HG03439 (cell line): ENCODE data around the gene TENM4.
A peak's percentile ranks its signal among the peaks of the same experiment; 100 is the strongest.

Experiments
- ATAC-seq: cut with Tn5 transposase; IDR thresholded peaks from one replicate; pipeline ENCODE4 v1.9.1; 2021; ENCODE audit warnings: mild to moderate bottlenecking, moderate library complexity; ENCODE audit not compliant: unreplicated experiment

The TENM4 gene

DNA sequence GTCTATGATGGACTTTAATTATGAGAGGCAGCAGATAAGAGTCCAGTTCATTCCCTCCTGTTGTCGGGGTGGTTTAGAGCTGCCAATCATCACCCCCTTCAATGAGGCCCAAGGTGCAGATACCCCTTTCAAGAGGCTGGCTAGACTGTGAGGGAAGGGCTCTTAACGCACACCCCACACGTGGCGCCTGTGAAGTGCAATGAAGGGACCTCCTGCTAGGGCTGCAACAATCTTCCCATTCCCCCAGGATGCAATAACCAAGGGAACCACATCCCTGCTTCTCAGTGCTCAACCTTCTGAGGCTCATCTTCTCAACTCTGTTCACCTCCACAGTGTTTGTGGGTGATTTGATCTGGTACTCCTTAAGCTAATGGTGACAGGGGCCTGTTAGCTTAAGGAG is 19.0 kb downstream of the TENM4 start:
- no peak for ATAC-seq

DNA sequence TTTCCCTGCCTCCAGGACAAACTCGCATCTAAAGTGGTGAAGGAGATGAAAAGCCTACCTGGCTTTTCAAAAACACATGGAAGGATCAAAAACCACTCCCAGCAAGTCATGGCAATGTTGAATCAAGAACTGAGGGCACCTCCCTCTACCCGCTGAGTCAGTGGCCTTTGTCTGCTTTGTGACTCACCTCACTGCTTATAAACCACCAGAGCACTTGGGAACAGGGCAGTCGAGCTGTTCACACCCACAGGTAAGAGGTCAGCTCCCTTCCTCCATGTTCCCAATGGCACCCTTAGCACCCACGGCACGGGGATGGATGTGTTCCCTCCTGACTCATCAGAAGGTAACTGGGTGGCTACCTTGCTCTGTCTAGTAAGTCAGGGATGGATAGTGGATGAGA is 21.7 kb downstream of the TENM4 start:
- no peak for ATAC-seq

DNA sequence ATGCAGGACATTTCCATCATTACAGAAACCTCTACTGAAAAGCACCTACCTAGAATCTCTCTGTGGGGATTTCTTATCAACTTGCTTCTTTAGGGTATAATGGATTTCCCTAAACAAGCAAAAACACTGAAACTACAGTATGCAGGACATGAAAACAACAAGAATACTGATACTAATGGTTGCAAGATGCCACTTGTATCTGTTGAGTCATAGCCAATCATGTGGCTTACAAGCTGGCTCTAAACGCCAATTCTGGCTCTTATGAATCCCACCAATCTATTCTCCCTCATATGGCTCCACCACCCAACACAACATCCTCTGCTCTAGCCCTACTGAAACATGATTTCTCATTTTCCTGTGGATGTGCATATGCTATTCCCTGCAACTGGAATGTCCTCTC is 22.6 kb downstream of the TENM4 start:
- no peak for ATAC-seq

DNA sequence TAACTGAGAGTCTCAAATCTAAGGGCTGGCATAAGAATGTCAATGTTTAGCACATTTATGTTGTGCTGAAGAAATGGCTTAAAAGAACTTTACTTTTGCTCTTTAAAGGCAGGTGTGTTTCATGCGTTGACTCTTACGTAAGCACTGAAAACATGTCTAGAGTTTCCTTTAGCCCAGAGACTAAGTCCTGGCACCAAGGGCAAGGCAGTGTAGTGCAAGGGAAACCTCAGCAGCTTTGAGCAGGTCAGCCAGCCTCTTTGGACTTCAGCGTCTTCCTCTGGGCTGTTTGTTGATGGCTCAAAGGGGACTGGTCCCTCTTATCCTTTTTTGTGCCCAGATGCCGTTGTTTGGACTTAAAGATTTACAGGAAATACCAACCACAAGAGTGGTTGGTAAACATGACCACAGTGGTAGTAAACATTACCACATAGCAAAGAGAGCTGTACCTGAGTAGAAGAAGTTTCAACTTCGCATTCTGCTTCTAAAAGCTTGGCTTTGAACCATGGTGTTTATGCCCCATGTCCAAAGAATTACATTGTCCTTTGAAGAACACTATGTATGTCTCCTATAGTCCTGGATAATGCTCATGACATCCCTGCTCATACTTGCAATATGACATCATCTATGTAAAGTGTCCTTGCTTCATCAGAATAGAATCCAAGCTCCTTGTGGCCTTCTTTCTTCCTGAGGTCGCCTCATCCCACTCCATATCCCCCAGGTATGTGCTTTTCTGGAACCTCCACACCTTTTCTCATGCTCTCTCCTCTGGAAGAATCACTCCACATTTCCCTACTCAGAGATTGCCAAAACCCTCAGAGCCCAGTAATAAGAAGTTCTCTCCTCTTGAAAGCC is 23.5 kb downstream of the TENM4 start:
- no peak for ATAC-seq

DNA sequence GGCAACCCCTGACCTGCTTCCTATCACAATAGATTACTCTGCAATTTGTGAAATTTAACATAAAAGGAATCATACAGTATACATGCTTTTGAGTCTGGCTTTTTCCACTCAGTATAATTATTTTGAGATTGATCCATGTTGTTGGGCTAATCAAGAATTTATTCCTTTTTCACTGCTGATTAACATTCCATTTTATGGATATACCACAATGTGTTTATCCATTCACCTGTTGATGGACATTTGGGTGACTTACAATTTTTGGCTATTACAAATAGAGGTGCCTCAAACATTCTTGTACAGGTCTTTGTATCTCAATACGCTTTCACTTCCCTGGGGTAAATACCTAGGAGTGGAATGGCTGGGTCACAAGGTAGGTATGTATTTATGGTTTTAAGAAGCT is 24.9 kb downstream of the TENM4 start:
- ATAC-seq, result no peak

DNA sequence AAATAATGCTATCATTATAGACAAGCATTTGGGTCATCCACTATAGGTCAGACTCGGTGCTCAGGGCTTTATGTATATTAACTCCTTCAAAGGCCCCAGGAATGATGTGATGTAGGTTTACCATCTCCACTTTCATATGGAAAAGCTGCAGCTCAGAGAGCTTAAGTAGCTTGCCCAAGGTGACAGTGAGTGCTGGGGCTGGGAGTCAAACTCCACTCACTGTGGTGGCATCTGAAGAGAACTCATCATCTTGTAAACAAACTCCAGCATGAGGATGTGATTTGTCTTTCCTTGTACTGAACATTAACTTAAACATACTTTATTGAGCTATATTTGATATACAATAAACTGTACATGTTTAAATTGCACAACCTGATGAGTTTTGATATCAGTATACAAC is 25.4 kb downstream of the TENM4 start:
- no peak for ATAC-seq

DNA sequence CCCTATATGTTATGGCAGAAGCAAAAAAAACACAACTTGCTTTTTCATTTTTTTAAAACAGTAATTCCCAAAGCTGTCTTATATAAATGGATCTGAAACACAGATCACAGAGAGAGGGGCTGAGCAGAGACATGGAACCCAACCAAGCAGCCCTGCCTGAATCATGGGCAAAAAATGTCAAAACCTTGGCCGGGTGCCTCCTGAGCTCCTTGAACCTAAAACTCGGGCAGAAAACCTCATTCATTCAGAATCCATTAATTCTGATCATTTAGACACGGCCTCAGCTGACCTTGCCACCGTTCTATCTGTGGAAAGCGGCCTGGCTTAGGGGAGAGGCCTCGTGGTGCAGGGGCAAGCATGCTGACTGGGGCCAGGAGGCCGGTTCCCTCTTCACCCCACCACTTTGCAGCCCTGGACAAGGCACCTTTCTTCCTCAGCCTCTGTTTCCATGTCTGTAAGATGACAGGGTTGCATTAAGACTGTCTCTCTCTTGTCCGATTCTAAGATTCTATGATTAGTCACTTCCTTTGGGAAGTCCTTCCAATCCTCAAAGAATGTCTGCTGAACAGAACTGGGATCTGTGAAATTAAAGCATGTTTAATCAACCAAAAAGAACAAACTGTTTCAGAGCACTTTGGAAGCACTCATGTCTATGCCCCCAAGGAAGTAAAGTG is 26.0 kb downstream of the TENM4 start:
- ATAC-seq, result no peak

DNA sequence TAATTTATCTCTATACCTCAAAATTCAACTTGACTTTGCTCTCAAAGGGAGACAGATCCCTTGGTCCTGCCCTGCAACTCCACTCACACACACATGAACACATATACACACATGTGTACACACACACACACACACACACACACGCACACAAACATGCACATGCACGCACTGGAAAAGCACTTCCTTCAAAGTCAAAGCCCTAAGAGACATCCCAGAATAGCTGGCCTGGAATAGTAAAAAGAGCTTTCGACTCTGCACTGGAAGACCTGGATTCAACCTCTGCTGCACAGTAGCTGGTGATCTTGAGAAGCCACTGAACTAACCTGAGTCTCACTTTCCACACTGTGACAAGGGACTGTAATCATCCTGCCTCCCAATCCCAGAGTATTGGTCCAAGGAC is 26.8 kb downstream of the TENM4 start:
- no peak for ATAC-seq

DNA sequence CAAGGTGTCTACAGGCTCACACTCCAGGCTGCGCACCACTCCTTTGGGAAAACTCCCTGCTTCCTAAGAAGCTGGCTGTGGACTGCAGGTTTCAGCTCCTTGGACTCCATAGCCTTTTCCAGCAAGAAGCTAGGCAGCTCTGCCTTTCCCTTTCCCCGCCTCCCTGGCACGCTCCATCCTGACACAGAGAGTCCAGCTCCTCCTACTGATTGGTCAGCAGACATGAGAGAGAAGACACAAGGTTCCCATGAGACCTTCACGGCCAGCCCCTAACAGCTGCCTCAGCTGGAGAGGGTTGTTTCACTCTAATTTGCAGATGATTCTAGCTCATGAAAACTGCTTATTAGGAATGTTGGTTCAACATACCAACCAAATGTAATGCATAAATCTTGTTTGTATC is 27.6 kb downstream of the TENM4 start:
- no peak for ATAC-seq

DNA sequence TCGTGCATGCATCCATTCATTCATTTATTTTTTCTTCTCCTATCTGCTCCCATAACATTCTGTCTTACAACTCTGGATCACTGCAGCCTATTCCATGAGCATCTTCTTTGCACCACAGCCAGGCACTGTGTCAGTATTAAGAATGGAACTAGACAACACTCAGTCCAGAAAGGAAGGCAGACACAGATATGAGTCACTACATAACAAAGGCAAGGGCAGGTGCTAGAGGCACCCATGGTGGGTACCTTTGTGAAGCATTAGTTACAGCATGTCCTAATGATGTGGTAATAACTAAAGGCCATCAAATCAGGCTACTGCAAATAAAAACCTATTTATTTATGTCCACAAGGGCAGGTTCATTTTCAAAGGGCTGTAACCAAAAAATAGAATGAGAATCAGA is 28.1 kb downstream of the TENM4 start:
- no peak for ATAC-seq

DNA sequence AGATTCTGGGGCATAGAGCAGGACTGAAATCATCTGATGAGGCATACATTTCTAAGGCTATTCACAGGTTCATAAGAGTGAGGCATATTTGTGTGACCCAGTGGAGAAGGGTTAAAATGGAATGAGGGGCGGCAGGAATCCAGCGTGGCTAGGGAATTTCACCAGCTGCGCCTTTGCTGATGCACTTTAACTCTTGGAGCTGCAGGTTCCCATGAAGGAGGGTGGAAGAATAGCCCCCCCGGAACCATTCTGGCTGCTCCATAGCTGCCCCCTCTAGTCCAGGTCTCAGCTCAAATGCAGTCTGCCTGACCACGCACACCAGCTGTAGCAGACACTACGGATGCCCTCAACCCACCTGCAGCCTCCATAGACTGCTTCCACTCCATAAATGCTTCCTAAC is 31.5 kb downstream of the TENM4 start:
- no peak for ATAC-seq

DNA sequence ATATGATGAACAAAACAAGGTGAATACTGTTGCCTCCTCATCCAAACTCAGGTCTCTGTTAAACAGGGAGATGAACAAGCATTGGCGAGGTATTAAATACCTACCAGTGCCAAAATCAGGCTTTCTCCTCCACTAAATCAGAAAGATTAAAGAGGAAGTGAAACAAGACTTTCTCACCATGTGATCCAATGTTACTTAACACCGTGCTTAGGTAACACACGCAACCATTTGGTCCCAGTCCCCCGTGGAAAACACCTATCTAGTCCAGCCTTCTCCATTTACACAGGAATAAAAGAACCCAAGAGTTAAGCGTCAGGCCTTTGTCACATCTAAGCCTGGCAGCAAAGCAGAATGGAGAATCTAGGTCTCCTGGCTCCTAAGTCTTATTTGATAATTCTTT is 34.5 kb downstream of the TENM4 start:
- ATAC-seq, result peak; percentile 86

DNA sequence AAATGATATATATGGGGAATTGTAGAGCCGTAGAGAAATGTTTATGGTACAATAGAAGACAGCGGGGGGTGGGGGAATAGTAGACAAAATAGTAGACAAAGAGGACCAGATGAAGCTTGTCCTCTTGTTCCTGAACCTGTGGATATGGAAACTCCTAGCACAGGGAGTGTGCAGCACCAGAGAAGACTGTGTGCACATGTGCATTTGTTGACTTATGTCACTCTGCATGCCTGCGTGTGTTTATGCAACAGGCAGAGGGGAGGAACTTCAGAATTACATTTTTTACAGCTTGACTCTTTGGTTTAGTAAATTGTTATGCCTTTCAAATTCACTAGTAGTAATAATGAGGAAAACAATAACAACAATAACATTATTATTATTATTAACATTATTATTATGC is 36.0 kb downstream of the TENM4 start:
- ATAC-seq, result no peak

DNA sequence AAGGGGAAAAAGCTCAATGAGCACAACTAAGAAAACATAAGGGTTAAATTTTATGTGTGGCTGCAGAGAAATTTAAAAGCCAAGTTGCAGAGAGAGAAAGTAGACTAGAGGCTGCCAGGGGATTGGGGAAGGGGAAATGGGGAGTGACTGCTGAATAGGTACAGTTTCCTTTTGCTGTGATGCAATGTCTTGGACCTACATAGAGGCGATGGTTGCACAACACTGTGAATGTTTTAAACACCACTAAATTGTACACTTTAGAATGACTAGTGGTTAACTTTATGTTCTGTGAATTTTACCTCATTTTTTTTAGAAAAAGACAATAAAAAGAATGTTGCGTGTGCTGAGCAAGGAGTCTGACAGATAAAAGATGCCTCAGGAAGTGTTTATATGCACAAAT is 36.5 kb downstream of the TENM4 start:
- ATAC-seq, result no peak

DNA sequence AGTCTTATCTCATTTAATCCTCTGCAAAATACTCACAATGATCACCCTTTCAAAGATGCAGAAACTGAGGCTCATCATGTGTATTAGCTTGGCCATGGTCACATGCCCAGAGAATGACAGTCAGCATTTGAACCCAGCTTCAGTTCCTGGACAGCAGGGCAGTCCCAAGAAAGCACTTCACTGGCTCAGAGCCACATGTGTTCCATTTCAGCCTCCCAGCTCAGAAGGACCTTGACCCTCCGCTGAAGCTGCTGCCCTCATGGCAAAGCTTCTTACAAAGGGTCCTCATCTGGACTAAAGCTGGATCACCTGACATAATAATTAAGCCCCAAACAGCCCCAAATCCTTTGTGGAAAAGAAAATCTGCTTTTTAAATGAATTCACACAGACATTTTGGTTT is 37.0 kb downstream of the TENM4 start:
- ATAC-seq, result no peak

DNA sequence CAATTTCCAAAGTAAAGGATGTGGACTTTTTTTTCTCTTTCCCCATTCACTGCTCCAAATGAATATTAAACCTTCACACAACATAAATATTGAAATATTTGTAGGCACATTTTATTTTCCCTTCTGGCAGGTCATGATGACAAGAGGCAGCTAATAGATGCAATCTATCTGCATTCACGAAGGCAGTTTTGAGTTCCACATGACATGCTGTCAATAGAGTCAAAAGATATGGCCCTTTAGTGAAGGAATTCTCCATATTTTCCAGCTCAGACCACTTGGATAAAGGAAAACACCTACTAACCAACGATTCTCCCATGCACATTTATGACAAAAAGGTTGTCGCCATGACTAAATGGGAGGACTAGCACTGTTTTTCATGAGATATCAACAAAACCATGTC is 37.9 kb downstream of the TENM4 start:
- ATAC-seq, result no peak

DNA sequence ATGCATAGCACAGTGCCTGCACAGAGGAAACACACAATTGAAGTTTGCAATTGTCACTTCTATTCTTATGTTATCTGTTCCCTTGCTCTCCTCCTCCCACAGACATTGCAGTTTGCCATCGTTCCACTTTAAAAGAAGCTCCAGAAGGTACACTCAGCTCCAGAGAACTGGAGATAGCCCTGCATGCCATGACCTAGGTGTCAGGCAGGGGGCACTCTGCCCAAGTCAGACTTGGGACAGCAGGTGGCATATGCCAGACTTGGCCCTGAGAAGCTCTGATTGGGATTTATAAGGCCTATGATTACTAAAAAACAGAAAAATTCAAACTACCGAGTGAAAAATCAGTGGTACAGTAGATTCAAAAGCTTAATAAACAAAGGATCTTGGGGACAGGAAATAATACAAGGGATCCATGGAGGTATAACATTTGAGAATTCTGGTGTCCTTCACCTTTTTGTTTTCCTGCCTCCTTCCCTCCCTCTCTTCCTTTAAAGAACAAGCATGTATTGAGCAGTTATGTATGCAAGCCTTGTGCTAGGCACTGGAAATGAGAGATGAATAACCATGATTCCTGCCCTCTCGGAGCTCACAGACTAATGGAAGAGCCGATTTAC is 40.0 kb downstream of the TENM4 start:
- no peak for ATAC-seq

DNA sequence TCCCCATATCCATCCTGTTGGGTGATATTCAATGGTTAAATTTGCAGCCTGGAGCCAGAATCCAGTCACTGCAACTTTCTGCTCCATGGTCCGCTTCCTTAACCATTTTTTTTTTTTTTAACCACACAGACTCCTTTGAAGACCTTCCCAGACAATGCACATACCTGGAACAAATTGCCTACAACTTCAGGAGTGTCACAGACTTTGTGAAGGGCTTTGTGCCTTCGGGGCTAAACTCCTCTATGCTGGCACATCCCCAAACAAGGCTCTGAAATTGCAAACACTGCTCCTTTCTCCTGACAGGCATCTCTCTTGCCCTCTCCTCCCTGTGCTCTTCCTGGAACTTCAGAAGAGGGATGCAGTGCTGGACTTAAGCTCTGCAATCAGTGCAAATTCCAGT is 40.6 kb downstream of the TENM4 start:
- no peak for ATAC-seq

DNA sequence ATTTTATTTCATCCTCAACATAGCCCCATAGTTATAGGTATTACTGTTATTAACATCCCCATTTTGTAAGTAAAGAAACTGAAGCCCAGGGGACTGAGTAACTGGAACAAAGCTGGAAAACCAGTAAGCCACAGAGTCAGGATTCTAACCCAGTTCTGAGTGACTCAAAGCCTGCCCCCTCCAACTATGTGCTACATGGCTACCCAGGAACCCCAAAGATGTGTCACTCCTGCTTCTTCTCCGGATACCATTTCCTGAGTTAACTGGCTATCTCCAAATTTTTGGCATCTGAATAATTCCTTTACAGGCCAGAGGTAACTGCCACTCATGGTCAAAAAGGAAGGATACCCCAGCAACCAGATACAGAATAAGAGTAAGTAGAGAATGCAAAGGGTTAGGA is 43.6 kb downstream of the TENM4 start:
- no peak for ATAC-seq

DNA sequence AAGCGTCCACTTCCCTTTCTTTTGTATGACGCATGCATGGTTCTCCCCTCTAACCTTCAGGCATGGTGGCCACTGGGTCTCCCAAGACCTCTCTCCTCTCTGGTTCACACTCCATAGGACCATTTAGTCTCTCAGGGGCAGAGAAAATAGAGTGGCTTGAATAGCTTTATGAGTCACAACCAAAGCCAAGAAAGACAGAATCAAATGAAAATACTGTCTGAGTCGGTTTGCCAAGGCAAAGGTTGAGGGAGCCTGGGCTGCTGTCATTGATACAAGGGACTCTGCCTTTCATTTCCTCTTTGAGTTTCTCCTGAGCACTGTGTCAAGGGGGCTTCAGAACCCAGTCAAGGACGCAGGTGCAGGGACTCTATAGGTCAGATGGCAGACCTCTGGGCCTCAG is 44.2 kb downstream of the TENM4 start:
- no peak for ATAC-seq

DNA sequence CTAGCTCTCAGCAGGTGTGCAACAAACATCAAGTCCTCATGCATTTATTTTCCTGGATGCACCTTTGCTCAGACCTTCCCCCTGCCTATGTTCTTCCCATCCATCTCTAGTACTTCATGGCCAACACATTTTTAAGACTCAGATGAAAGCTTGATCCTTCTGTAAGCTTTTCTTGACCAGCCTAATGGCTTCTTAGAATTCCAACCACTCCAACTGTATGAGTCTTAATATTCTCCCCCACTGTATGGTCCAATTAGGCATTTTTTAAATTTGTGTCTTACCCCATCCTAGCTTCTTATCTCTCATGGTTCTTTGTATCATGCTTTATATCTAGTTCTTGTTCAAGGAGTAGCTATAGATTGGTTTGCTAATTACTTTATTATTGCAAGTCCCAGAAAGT is 44.8 kb downstream of the TENM4 start:
- no peak for ATAC-seq

DNA sequence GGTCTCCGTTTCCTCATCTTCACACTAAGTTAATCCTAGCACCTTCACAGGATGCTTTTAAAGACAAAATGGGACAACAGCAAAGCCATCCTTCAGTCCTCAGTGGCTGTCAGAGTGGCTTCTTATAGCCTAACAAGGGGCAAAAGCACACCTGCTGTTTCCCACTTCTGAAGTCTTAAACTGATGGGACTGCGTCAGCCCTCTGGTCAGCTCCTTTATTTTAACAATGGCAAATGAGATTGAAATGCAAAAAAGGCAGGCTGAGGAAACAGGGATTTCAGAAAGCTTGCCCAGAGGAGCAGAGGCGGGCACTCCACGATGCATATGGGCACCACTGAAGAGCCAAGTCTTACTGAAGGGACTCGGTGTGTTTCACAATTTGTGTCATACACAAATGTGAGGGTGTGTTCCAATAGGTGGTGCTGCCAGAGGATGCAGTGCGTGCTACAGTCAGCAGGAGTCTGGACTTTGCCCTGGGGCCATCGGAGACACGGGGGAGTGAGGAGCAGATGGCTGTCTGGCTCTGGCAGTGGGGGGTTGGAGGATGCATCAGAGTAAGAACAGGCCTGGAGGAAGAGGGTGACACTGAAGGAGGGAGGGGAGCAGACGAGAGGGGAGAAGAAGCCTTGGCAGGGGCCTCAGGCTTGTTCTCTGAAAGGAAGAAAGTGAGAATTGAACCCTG is 47.3 kb downstream of the TENM4 start:
- no peak for ATAC-seq
